Upper lobe of left lung (tissue), 6 donors: ENCODE data around the gene TSHZ2. TPM values are rescaled to one million over a fixed set of nuclear protein-coding genes. Genes with fewer than 3 reads are reported as not detected.

Source experiments
- ATAC-seq, 2 donors: fragments of 200-7000 bp; cut with Tn5 transposase; one replicate each; pipeline ENCODE4 v1.9.1; 2022; ENCODE audit warnings: mild to moderate bottlenecking in 2 of 2, moderate library complexity in 2 of 2; ENCODE audit not compliant: low FRiP score in 2 of 2
- DNase-seq, 2 donors: peaks; one replicate each; pipeline ENCODE4 v3.0.0-alpha.2; 2019 to 2020
- H3K27ac ChIP-seq, 4 donors: fragments of 200-600 bp; sonication (generic); one replicate each; pipeline ENCODE4 v1.5.1; 2016 to 2019
- H3K27me3 ChIP-seq, 4 donors: fragments of 200-600 bp; sonication (generic); one replicate each; pipeline ENCODE4 v1.5.1; 2017 to 2019
- H3K36me3 ChIP-seq, 4 donors: fragments of 200-600 bp; sonication (generic); one replicate each; pipeline ENCODE4 v1.5.1; 2016 to 2019
- H3K4me1 ChIP-seq, 4 donors: fragments of 200-600 bp; sonication (generic); one replicate each; pipeline ENCODE4 v1.5.1; 2018 to 2019
- H3K4me3 ChIP-seq, 4 donors: fragments of 200-600 bp; sonication (generic); one replicate each; pipeline ENCODE4 v1.5.1; 2017 to 2019; ENCODE audit warnings: mild to moderate bottlenecking in 2 of 4, moderate library complexity in 1 of 4
- H3K9me3 ChIP-seq, 4 donors: fragments of 200-600 bp; sonication (generic); one replicate each; pipeline ENCODE4 v1.5.1; 2018 to 2019
- EP300 ChIP-seq, 4 donors: sonication (generic); formaldehyde crosslinking; IDR thresholded peaks; one replicate each; pipeline ENCODE4 v1.5.1; 2017; ENCODE audit warnings: antibody characterized with exemption in 4 of 4, control low read depth in 2 of 4
- POLR2A ChIP-seq, 4 donors: fragments of 450-650 bp; IDR thresholded peaks; one replicate each; pipeline ENCODE4 v1.5.1; 2016 to 2017; ENCODE audit warnings: antibody characterized with exemption in 4 of 4, mild to moderate bottlenecking in 2 of 4
- POLR2AphosphoS5 ChIP-seq, 2 donors: sonication (generic); formaldehyde crosslinking; IDR thresholded peaks; one replicate each; pipeline ENCODE4 v1.5.1; 2017; ENCODE audit warnings: antibody characterized with exemption in 2 of 2
- WGBS, 2 donors: methylation state at CpG; one replicate each; pipeline ENCODE4 v1.1.5; 2017 to 2018; 5-methylcytosine and 5-hydroxymethylcytosine counted together
- total RNA-seq, 6 donors: library from RNA; depleted of rRNA in 4 of 6; stranded (reverse); fragments of >200 nt in 4 of 6; gene quantifications; one replicate each; pipeline versions ENCODE4 v1.1.0 to v1.2.1, GENCODE V29; 2016 to 2021
- TF ChIP-seq, protein P1 (sequence below), 6 experiments: fragments of 450-650 bp in 4 of 6; fragments of 200-600 bp in 2 of 6; sonication (generic) in 2 of 6; IDR thresholded peaks; one replicate each; pipeline ENCODE4 v1.5.1; 2016 to 2019; ENCODE audit warnings: antibody characterized with exemption in 6 of 6
- donor health status: DM: no; HTN: no; CAD: no; lungs with moderate emphysema.
- donor health status: DM: no; HTN: yes; CAD: no; lungs with severe emphysema.

TSHZ2 gene
- total RNA-seq, 6 donors from 2014 or later = 1.8 to 10.0 (median 3.2) TPM

DNA sequence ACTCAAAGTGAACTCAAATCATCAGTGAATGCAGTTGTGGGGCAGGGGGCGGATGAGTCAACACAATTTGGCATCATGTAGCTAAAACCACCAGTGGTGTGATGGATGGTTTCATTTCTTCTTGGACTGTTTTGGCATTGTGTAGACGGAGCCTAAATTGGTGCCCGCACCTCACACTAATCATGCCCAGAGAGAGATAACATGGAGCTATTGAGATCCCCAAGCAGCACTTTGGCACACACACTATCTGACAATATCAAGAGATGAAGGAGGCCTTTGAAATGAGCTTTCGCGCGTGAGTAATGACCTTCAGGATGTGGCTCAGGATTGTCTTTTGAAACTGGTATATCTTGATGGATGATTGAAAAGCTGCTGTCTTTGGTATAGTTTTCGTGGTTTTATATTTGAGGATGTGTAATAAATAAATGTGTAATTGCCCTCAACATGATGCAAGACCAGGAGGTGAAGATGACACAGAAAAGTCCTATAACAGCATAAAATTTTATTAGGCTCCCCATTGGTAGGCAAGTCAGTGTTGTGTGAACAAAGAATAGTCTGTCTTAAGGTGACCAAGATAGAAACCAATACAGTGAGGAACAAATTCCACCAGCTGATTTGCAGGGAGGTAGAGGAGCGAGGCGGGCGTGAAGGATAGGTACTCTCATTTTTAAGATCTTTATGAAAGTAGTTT is 174.2 kb downstream of the TSHZ2 start:
- no peak for DNase-seq
- H3K27ac ChIP-seq = no peak overlapping the region
- 86% methylated on average over 10 of the region's 10 CpGs for WGBS, 2 donors

DNA sequence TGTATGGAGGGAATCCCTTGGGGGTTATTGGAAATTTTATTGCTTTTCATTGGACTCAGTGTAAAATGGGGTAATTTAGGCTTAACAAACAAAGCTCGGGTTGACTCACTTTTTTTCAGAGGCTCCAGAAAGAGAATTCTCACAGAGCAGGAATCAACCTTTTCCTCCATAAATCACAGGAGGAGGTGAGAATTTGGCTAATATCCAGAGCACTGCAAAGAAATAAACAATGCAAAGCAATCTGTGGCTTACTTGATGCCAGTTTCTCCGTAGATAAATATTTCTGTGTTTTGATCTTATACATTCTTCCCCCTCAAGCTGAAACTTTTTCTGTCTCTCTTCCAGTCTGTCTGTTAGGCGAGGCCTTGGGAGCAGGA is 176.6 kb downstream of the TSHZ2 start:
- WGBS, 2 donors = 31 to 33% methylated on average over 3 of the region's 3 CpGs
- H3K9me3 ChIP-seq = no peaks in the 10 kb centered on the region

More for the DNA sequence above, 174.2 kb downstream of the TSHZ2 start:
- Histone ChIP-seq H3K4me1 (peaks cover 0 to 12% (median 9%) of the 10 kb centered on the region in 4 donors), H3K9me3 (no peaks in the 10 kb centered on the region), H3K27me3 (no peaks in the 10 kb centered on the region), H3K36me3 (no peaks in the 10 kb centered on the region), H3K4me3 (no peak overlapping the region)
- TF ChIP-seq, protein P1, sequence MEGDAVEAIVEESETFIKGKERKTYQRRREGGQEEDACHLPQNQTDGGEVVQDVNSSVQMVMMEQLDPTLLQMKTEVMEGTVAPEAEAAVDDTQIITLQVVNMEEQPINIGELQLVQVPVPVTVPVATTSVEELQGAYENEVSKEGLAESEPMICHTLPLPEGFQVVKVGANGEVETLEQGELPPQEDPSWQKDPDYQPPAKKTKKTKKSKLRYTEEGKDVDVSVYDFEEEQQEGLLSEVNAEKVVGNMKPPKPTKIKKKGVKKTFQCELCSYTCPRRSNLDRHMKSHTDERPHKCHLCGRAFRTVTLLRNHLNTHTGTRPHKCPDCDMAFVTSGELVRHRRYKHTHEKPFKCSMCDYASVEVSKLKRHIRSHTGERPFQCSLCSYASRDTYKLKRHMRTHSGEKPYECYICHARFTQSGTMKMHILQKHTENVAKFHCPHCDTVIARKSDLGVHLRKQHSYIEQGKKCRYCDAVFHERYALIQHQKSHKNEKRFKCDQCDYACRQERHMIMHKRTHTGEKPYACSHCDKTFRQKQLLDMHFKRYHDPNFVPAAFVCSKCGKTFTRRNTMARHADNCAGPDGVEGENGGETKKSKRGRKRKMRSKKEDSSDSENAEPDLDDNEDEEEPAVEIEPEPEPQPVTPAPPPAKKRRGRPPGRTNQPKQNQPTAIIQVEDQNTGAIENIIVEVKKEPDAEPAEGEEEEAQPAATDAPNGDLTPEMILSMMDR (IDR thresholded peaks at IDR 0.05) = no peak
- no peak for ATAC-seq

DNA sequence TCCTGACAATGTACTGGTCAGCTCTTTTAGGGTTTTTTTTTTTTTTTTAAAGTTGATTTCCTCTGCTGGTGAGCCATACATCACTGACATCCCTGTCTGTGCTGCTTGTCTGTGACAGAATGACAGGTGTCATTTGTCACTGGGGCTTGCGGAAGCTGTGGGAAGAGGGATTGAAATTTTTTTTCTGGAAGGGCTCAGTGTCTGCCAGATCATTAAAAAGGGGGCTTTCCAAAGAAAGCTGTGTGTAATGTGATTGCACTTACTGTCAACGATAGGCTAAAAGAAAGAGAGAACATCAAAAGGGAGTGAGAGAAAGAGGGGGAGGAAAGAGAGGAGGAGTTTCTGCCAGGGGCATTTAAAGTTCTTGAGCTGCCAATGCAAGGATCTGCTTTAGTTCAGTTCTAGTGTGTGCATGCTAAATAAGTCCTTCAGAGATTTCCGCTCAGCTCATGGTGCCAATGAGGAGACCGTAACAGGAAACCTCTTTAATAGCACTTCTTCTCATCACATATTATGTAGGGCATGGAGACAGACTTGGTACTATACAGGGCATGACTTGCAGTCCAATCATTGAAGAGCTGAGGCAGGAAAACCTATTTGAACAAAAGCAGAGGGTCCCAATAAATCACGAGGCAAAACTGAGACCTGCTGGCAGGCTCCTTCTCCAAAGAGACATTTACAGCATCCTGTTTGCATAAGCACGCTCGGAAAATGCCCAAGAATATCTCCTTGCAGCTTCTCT is 177.2 kb downstream of the TSHZ2 start:
- WGBS, 2 donors = 18 to 28% methylated on average over 7 of the region's 7 CpGs
- TF ChIP-seq POLR2AphosphoS5 (IDR thresholded peaks at IDR 0.05) = no peak
- no peak for TF ChIP-seq POLR2A (IDR thresholded peaks at IDR 0.05)
- no peak for TF ChIP-seq EP300 (IDR thresholded peaks at IDR 0.05)
- TF ChIP-seq, protein P1 (IDR thresholded peaks at IDR 0.05) = no peak
- Histone ChIP-seq H3K27ac (no peak overlapping the region), H3K36me3 (no peaks in the 10 kb centered on the region), H3K27me3 (no peaks in the 10 kb centered on the region), H3K9me3 (no peaks in the 10 kb centered on the region), H3K4me1 (peaks cover 0 to 12% (median 8%) of the 10 kb centered on the region in 4 donors), H3K4me3 (no peak overlapping the region)
- DNase-seq (no peak), ATAC-seq (no peak)

More for the DNA sequence above, 176.6 kb downstream of the TSHZ2 start:
- Histone ChIP-seq H3K36me3 (no peaks in the 10 kb centered on the region), H3K4me3 (no peak overlapping the region), H3K27me3 (no peaks in the 10 kb centered on the region), H3K4me1 (peaks cover 0 to 12% (median 8%) of the 10 kb centered on the region in 4 donors), H3K27ac (no peak overlapping the region)
- TF ChIP-seq POLR2AphosphoS5 (IDR thresholded peaks at IDR 0.05) (no peak), EP300 (IDR thresholded peaks at IDR 0.05) (no peak), POLR2A (IDR thresholded peaks at IDR 0.05) (no peak)
- TF ChIP-seq, protein P1 (IDR thresholded peaks at IDR 0.05) = no peak
- ATAC-seq (no peak), DNase-seq (no peak)

DNA sequence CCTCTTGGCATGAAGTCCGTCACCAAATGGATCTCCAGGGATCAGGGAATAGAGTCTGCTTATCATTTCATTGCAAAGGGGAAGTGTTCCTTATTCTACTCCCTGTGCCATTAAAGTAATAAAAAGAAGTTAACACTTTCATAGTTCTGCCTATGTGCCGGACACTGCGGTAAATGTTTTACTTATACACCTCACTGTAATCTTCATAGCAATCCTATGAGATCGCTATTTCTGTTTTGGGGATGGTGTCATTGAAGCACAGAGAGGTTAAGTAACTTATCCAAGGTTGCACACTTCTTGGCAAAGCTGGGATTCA is 177.7 kb downstream of the TSHZ2 start:
- ATAC-seq (no peak), DNase-seq (no peak)
- H3K27ac ChIP-seq = no peak overlapping the region
- no peaks in the 10 kb centered on the region for H3K9me3 ChIP-seq
- TF ChIP-seq, protein P1 (IDR thresholded peaks at IDR 0.05) = no peak
- TF ChIP-seq POLR2A (IDR thresholded peaks at IDR 0.05) (no peak), POLR2AphosphoS5 (IDR thresholded peaks at IDR 0.05) (no peak), EP300 (IDR thresholded peaks at IDR 0.05) (no peak)
- WGBS, 2 donors = 64 to 70% methylated on average over 4 of the region's 4 CpGs
- no peaks in the 10 kb centered on the region for H3K27me3 ChIP-seq
- no peaks in the 10 kb centered on the region for H3K36me3 ChIP-seq
- no peak overlapping the region for H3K4me3 ChIP-seq
- H3K4me1 ChIP-seq = peaks cover 0 to 12% (median 8%) of the 10 kb centered on the region in 4 donors
